NCI-H1436 (cell line): Measurements from ENCODE around the gene KCNK13.
A peak's percentile ranks its signal among the peaks of the same experiment; 100 is the strongest.
"Not testable (repeated sequence)": the region's sequence is repeated elsewhere in the genome, so short reads cannot be mapped to it uniquely, and the experiment has no call there.

ENCODE experiments used
- DNase-seq: peaks from one replicate; lab custom pipeline; 2025; lab: John Stamatoyannopoulos, UW

The KCNK13 gene

GRCh38 chr14:90060965-90061684 lies 669 bp upstream of the KCNK13 start:
- DNase-seq = no peak

- peak; percentile 9 for DNase-seq
Measured at GRCh38 chr14:90062127-90062794, 467 bp downstream of the KCNK13 start.

GRCh38 chr14:90062822-90063539 lies 1.2 kb downstream of the KCNK13 start:
- DNase-seq = no peak

- no peak for DNase-seq
Measured at GRCh38 chr14:90072350-90072749, 10.6 kb downstream of the KCNK13 start.

- no peak for DNase-seq
Measured at GRCh38 chr14:90079576-90079975, 17.8 kb downstream of the KCNK13 start.

GRCh38 chr14:90087433-90087832 lies 25.6 kb downstream of the KCNK13 start:
- no peak for DNase-seq

- no peak for DNase-seq
Measured at GRCh38 chr14:90088176-90088575, 26.4 kb downstream of the KCNK13 start.

- not testable (repeated sequence) for DNase-seq
Measured at GRCh38 chr14:90089486-90089885, 27.7 kb downstream of the KCNK13 start.

- DNase-seq = no peak
Measured at GRCh38 chr14:90091393-90091792, 29.6 kb downstream of the KCNK13 start.

- no peak for DNase-seq
Measured at GRCh38 chr14:90093942-90094595, 32.3 kb downstream of the KCNK13 start.

GRCh38 chr14:90095096-90095495 lies 33.3 kb downstream of the KCNK13 start:
- DNase-seq = no peak

GRCh38 chr14:90096566-90096965 lies 34.8 kb downstream of the KCNK13 start:
- no peak for DNase-seq

- DNase-seq = no peak
Measured at GRCh38 chr14:90103808-90104207, 42.0 kb downstream of the KCNK13 start.

- no peak for DNase-seq
Measured at GRCh38 chr14:90105756-90106155, 44.0 kb downstream of the KCNK13 start.

GRCh38 chr14:90107789-90108188 lies 46.0 kb downstream of the KCNK13 start:
- no peak for DNase-seq

- DNase-seq = no peak
Measured at GRCh38 chr14:90109858-90110257, 48.1 kb downstream of the KCNK13 start.

GRCh38 chr14:90111895-90112534 lies 50.2 kb downstream of the KCNK13 start:
- DNase-seq = no peak

- no peak for DNase-seq
Measured at GRCh38 chr14:90114554-90114953, 52.8 kb downstream of the KCNK13 start.

GRCh38 chr14:90115780-90116179 lies 54.0 kb downstream of the KCNK13 start:
- DNase-seq = no peak

- no peak for DNase-seq
Measured at GRCh38 chr14:90116444-90116843, 54.6 kb downstream of the KCNK13 start.

GRCh38 chr14:90118027-90118426 lies 56.2 kb downstream of the KCNK13 start:
- DNase-seq = no peak

- no peak for DNase-seq
Measured at GRCh38 chr14:90126260-90126659, 64.5 kb downstream of the KCNK13 start.
